K562 (cell line): Measurements from ENCODE around the gene FBXW11. TPM values are rescaled to one million over a fixed set of nuclear protein-coding genes. Genes with fewer than 3 reads are reported as not detected.

ENCODE experiments used
- CBX5 ChIP-seq: IDR thresholded peaks from 2 replicates; pipeline ENCODE4 v1.6.1; 2014; ENCODE audit warnings: low read depth, borderline replicate concordance
- CREM ChIP-seq: IDR thresholded peaks from 2 replicates; pipeline ENCODE4 v1.6.1; 2014; ENCODE audit warnings: antibody characterized with exemption, low read depth
- CTBP1 ChIP-seq: fragments of 450-650 bp; IDR thresholded peaks from 2 replicates; pipeline ENCODE4 v1.6.1; 2016; ENCODE audit warnings: borderline replicate concordance
- EGR1 ChIP-seq: fragments of 450-650 bp; conservative IDR thresholded peaks from 2 replicates; pipeline ENCODE4 v1.6.1; 2017; ENCODE audit warnings: mild to moderate bottlenecking
- ETS2 ChIP-seq: IDR thresholded peaks from 2 replicates; pipeline ENCODE4 v1.6.1; 2016; ENCODE audit warnings: borderline replicate concordance, missing genetic modification characterization, mild to moderate bottlenecking, moderate library complexity, missing compliant biosample characterization; ENCODE audit not compliant: poor library complexity, severe bottlenecking
- LEF1 ChIP-seq: fragments of 450-650 bp; IDR thresholded peaks from 2 replicates; pipeline ENCODE4 v1.6.1; 2016; ENCODE audit warnings: mild to moderate bottlenecking
- POLR2AphosphoS5 ChIP-seq: IDR thresholded peaks from 2 replicates; pipeline ENCODE4 v1.6.1; 2011; ENCODE audit warnings: mild to moderate bottlenecking, low read depth, low read length, moderate library complexity; ENCODE audit not compliant: control insufficient read depth, insufficient read depth
- SMC3 ChIP-seq: conservative IDR thresholded peaks from 2 replicates; pipeline ENCODE4 v1.6.1; 2011; ENCODE audit warnings: low read depth, low read length, improper control_type of control experiment; ENCODE audit not compliant: insufficient read depth
- SRSF7 ChIP-seq: fragments of 200-400 bp; formaldehyde crosslinking; optimal IDR thresholded peaks from 2 replicates; pipeline ENCODE3; 2017; ENCODE audit warnings: mild to moderate bottlenecking, low read depth, low read length
- TCFL5 ChIP-seq: fragments of 250-450 bp; sonication (Bioruptor Pico); conservative IDR thresholded peaks from 2 replicates; pipeline ENCODE4 v1.6.1; 2021; ENCODE audit warnings: mild to moderate bottlenecking, moderate library complexity, matching md5 sums
- YBX1 ChIP-seq: fragments of 450-650 bp; IDR thresholded peaks from 2 replicates; pipeline ENCODE4 v1.7.1; 2016; ENCODE audit warnings: mild to moderate bottlenecking
- ZBTB8A ChIP-seq: fragments of 450-650 bp; IDR thresholded peaks from 2 replicates; pipeline ENCODE4 v1.6.1; 2018; ENCODE audit warnings: mild to moderate bottlenecking, moderate library complexity; ENCODE audit not compliant: partially characterized antibody
- ZNF174 ChIP-seq: fragments of 250-450 bp; sonication (Bioruptor Pico); IDR thresholded peaks from 2 replicates; pipeline ENCODE4 v1.4.0; 2020; ENCODE audit warnings: mild to moderate bottlenecking
- ZNF316 ChIP-seq: fragments of 450-650 bp; IDR thresholded peaks from 2 replicates; pipeline ENCODE4 v1.6.1; 2016
- polyA plus RNA-seq, 8 experiments: library from polyadenylated mRNA; depleted of rRNA in 4 of 8; stranded (reverse) in 5 of 8; unstranded in 3 of 8; fragments of >200 nt; fragmentation: Nextera tagmentation in 2 of 8; fragmentation: Illumina TruSeq in 1 of 8; extraction: Ambion mirVana in 2 of 8; extraction: Trizol in 1 of 8; gene quantifications; 2 replicates each; pipeline versions ENCODE4 v1.2.1 to v1.2.3, GENCODE V29; 2011 to 2014; ENCODE audit warnings: inconsistent platforms in 1 of 8, missing spikeins in 1 of 8
- total RNA-seq, 7 experiments: library from RNA; depleted of rRNA in 6 of 7; stranded (reverse); fragments of >200 nt in 6 of 7; fragmentation: Illumina TruSeq in 2 of 7; extraction: Trizol in 2 of 7; gene quantifications; 2 replicates each; pipeline versions ENCODE4 v1.2.1 to v1.2.3, GENCODE V29; 2011 to 2021; ENCODE audit warnings: low replicate concordance in 1 of 7
- TF ChIP-seq, protein P1 (sequence below): fragments of 250-450 bp; sonication (Bioruptor Pico); IDR thresholded peaks from 2 replicates; pipeline ENCODE4 v1.5.0; 2021; ENCODE audit warnings: mild to moderate bottlenecking, moderate library complexity
- TF ChIP-seq, protein P2 (sequence below): fragments of 250-450 bp; sonication (Bioruptor Pico); IDR thresholded peaks from 2 replicates; pipeline ENCODE4 v1.8.0; 2021; ENCODE audit warnings: borderline replicate concordance, mild to moderate bottlenecking, moderate library complexity; ENCODE audit not compliant: poor library complexity, severe bottlenecking
- TF ChIP-seq, protein P3 (sequence below), 2 experiments: fragments of 450-650 bp; conservative IDR thresholded peaks; 2 replicates each; pipeline ENCODE4 v1.6.1; 2017; ENCODE audit warnings: mild to moderate bottlenecking in 2 of 2, moderate library complexity in 2 of 2
- TF ChIP-seq, protein P4 (sequence below), 2 experiments: fragments of 450-650 bp; IDR thresholded peaks; 2 replicates each; pipeline ENCODE4 v1.6.1; 2018; ENCODE audit warnings: mild to moderate bottlenecking in 2 of 2, low read depth in 1 of 2; ENCODE audit not compliant: partially characterized antibody in 2 of 2

Gene FBXW11
- total and polyA plus RNA-seq, 9 of the 15 experiments (the other 6 are each of a cell fraction or from before 2014, with no cell fraction given) = 3.0 to 28.6 (median 23.6) TPM

DNA sequence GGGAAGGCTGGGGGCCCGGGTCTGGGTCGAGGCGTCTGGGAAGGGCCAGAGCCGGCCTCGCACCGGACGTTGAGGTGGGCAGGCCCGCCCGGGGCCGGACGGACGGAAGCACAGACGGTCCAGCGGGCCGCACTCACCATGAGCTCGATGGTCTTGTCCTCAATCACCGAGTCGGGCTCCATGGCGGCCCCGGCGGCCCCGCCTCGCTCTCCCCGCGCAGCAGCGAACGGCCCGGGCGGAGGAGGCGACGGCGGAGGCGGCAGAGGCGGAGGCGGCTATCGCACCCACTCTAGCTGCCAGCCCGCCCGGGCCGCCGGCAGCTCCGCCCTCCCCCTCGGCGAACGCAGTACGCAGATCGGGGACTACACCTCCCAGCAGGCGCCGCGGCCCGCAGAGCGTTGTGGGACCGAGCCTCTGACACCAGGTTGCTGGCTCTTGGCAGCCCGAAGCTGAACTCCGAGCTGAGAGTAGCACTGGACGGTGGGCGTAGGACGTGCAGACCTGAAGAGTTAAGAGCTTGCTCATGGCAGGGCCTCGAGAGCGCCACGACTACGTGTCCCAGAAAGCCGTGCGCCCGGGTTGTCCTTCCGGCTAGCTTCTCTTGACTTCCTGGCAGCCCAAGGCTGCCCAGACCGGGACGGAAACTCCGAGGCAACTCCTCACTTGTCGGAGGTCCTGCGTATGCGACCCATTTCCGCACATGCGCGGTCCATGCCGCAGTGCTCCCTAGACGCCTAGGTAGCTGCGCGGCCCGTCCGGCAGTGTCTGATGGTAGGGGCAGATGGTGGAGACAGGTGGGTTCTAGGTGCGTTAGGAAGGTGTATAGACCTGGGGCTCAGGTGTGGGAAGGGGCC lies at the start of gene FBXW11 (continued):
- TF ChIP-seq, protein P1, sequence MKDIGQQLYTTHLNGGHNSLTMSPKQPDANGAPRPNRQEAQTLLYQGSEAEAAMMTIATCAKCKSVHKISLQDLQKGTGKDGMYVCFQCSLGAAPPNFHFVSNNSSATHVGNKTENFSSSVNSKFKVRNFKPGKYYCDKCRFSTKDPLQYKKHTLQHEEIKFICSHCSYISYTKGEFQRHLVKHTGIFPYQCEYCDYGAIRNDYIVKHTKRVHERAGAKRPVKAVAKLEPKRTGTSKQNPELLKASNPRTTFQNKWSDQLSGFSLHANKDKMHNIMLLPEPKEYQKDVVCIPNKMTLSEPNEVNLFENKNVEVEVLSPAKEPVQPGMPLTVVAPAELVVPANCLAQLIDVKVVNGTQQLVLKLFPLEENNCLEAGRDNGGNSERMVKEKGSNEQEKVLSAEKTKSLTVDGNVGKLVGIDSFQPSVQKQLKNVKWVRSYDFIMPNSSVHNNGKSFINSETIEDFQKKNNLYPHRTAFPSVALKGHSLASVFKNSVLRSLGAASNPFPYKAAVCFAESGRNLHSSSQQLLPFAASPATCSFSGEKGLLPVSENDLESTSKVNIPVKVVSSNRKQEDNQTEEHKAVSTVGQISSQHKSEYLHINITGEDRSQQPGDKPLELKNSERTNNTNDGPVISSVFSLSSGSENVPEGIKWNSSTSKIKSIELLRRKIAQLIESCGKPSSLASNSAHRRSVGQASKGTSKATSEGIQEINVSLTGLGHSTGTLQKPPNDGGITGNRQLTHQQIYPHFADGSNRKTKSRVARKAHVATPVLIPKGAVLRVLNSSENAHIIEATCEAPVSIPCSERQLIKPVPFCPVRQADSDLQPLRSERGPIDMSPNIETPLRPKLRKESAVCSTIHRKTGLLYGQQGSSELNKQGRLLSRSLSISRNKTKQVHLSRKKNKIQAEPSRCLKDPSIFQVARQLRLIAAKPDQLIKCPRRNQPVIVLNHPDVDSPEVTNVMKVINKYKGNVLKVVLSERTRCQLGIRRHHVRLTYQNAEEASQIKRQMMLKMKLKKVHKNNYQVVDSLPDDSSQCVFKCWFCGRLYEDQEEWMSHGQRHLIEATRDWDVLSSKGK (CRISPR knock-in tag) = no peak
- TF ChIP-seq, protein P2, sequence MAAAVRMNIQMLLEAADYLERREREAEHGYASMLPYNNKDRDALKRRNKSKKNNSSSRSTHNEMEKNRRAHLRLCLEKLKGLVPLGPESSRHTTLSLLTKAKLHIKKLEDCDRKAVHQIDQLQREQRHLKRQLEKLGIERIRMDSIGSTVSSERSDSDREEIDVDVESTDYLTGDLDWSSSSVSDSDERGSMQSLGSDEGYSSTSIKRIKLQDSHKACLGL (CRISPR knock-in tag) = no peak
- TF ChIP-seq CTBP1 (peak; percentile 82), LEF1 (no peak), YBX1 (no peak), POLR2AphosphoS5 (peak; percentile 74), CBX5 (0 out of 2 replicates have a peak, but pooled peaks have one; percentile 53), SRSF7 (no peak), ZNF174 (CRISPR knock-in tag) (no peak), ZNF316 (no peak), ZBTB8A (peak; percentile 93), EGR1 (peak; percentile 97), CREM (peak; percentile 73), SMC3 (no peak), ETS2 (tag) (no peak), TCFL5 (CRISPR knock-in tag) (no peak)
- TF ChIP-seq, protein P3, sequence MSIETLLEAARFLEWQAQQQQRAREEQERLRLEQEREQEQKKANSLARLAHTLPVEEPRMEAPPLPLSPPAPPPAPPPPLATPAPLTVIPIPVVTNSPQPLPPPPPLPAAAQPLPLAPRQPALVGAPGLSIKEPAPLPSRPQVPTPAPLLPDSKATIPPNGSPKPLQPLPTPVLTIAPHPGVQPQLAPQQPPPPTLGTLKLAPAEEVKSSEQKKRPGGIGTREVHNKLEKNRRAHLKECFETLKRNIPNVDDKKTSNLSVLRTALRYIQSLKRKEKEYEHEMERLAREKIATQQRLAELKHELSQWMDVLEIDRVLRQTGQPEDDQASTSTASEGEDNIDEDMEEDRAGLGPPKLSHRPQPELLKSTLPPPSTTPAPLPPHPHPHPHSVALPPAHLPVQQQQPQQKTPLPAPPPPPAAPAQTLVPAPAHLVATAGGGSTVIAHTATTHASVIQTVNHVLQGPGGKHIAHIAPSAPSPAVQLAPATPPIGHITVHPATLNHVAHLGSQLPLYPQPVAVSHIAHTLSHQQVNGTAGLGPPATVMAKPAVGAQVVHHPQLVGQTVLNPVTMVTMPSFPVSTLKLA (conservative IDR thresholded peaks at IDR 0.05) = peak; percentile 46 to 80; a peak in 3 of 4 replicates
- TF ChIP-seq, protein P4, sequence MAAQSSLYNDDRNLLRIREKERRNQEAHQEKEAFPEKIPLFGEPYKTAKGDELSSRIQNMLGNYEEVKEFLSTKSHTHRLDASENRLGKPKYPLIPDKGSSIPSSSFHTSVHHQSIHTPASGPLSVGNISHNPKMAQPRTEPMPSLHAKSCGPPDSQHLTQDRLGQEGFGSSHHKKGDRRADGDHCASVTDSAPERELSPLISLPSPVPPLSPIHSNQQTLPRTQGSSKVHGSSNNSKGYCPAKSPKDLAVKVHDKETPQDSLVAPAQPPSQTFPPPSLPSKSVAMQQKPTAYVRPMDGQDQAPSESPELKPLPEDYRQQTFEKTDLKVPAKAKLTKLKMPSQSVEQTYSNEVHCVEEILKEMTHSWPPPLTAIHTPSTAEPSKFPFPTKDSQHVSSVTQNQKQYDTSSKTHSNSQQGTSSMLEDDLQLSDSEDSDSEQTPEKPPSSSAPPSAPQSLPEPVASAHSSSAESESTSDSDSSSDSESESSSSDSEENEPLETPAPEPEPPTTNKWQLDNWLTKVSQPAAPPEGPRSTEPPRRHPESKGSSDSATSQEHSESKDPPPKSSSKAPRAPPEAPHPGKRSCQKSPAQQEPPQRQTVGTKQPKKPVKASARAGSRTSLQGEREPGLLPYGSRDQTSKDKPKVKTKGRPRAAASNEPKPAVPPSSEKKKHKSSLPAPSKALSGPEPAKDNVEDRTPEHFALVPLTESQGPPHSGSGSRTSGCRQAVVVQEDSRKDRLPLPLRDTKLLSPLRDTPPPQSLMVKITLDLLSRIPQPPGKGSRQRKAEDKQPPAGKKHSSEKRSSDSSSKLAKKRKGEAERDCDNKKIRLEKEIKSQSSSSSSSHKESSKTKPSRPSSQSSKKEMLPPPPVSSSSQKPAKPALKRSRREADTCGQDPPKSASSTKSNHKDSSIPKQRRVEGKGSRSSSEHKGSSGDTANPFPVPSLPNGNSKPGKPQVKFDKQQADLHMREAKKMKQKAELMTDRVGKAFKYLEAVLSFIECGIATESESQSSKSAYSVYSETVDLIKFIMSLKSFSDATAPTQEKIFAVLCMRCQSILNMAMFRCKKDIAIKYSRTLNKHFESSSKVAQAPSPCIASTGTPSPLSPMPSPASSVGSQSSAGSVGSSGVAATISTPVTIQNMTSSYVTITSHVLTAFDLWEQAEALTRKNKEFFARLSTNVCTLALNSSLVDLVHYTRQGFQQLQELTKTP (IDR thresholded peaks at IDR 0.05; ENCODE audit: low read depth in 1 of 2, partially characterized antibody in 2 of 2) = peak; percentile 70 to 100
